ENCODE measurements around the gene NHEJ1.

Gene NHEJ1

GRCh38 chr2:219181531-219181930 is 20.9 kb upstream of the NHEJ1 start:
- no peak for DNase-seq

GRCh38 chr2:219180961-219181360 is 20.3 kb upstream of the NHEJ1 start:
- no peak for DNase-seq

DNA sequence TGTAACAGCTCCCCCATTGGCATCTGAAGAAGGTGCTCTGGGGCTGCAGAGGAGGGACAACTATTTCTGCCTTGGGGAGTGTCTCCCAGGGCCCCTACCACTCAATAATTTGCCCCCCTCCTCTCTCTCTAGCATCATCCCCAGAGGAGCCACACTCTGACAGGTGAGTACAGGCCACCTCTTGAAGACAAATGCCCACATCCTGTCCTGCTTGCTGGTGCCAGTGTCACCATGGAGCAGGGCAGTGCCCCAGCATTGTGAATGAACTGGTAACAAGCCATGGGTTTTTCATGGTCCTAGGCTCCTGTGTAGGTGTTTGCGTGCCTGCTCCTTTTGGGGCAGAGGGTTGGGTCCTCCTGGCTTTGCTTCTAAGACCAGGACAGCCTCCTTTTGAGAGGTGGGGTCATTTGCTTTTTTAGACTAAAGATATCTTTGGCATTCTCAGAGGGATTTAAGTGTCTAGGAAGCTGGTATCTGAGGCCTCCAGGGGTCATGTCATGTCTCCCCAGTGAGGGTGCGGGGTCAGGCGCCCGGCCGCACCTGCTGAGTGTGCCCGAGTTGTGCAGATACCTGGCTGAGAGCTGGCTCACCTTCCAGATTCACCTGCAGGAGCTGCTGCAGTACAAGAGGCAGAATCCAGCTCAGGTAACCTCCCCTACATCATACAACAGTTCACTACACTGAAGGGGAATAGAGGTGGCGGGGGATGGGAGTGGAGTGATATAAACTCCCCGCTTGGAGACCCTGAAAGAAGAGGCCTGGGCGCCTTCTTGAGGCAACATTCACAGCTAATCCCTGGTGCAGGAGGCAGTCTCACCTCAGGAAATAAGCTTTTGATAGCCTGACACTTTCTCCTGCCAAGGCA is 19.2 kb upstream of the NHEJ1 start:
- DNase-seq: no peak

- peak in 5 of 6 experiments; percentile 29 to 67 (median 48) for DNase-seq
Measured at GRCh38 chr2:219178377-219179175, 18.0 kb upstream of the NHEJ1 start.

DNA sequence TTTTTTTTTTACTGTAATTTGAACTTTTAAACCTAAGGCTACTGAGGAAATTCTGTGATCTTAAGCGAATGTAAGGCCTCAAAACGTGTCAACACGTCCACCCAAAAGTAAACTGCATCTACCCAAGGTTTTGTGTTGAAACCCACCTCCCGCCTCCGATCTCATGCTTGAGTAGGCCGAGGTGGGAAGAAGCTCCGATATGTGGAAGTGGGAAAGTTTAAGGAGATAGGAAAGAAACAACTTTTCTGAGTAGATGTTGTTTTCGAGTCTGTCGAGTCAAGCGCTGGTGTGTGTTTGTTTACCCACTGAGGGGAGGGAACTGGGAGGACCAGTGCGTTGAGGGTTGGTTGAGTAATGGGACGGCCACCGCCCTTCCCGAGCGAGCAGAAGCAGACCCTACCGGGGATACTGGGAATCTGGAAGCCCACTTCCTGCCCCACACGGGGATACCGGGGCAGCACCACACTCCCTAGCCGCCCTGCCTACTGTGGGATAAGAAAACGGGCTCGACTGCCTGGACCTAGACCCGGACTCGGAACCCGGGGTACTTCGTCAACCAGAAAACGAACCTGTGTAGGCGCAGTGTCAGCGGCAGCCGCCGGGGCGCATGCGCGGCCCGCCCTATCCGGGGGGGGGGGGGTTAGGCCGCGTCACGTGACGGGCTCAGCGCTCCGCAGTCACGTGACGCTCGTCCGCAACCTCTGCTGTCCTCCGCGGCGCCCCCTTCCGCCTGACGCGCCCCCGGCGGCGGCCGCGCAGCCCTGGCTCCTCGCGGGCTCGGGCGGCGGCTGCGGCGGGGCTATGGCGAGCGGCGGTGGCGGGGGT is 17.1 kb upstream of the NHEJ1 start, which contains the start of gene RETREG2:
Gene RETREG2, plus strand, starts transcription at position 724 of the 825 bp plus-strand sequence. Its CDS starts 78 bp downstream, at position 802.
- DNase-seq: peak; percentile 74 to 92 (median 85)

- peak; percentile 72 to 89 (median 80) for DNase-seq
Measured at GRCh38 chr2:219176818-219177551, 16.4 kb upstream of the NHEJ1 start, which contains the start of gene CNPPD1. Gene CNPPD1 (minus strand): TSS chr2:219176925. CDS start chr2:219176828, 97 bp downstream.

- DNase-seq: peak in 3 of 6 experiments; percentile 28 to 61 (median 33)
Measured at GRCh38 chr2:219175928-219176817, 15.6 kb upstream of the NHEJ1 start.

GRCh38 chr2:219175486-219175885 is 14.9 kb upstream of the NHEJ1 start:
- no peak for DNase-seq

GRCh38 chr2:219174801-219175200 is 14.2 kb upstream of the NHEJ1 start:
- no peak for DNase-seq

DNA sequence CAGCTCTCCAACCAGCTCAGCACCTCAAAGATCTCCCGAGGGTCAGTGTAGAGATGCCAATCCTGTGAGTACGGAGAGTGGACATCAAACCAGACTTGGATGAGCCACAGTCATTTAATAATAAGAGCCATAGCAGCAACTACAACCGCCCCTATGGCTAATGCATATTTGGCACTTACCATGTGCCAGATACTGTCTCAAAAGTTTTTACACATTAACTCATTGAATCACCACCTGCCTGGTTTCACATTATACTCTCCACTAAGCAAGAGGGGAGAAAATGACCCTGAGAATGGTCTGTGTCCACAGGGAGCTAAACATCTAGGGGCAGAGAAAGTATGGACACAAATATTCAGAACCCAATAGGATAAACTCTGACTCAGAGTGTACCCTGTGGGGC is 13.5 kb upstream of the NHEJ1 start:
- no peak for DNase-seq

DNA sequence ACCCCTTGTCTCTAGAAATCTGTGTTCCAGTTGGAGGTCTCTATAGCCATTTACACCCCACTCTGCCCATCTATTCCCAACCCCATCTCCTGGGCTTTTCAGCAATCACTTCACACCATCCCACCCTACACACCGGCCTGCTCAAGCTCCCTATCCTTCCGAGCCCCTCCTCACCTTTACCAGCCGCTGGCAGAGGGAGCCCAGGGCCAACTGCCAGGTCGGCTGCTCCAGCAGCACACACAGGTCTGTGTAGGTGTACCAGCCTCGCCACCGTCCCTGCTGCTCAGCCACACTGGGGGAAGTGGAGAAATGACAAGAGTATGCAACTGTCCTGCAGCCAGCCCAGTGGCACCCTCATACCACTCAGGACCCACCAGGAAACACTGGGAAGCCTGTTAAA is 12.6 kb upstream of the NHEJ1 start:
- no peak for DNase-seq

- no peak for DNase-seq
Measured at GRCh38 chr2:219172231-219173154, 11.9 kb upstream of the NHEJ1 start.

GRCh38 chr2:219171231-219171651 is 10.6 kb upstream of the NHEJ1 start:
- DNase-seq: peak in 2 of 6 experiments; percentile 43 to 59

DNA sequence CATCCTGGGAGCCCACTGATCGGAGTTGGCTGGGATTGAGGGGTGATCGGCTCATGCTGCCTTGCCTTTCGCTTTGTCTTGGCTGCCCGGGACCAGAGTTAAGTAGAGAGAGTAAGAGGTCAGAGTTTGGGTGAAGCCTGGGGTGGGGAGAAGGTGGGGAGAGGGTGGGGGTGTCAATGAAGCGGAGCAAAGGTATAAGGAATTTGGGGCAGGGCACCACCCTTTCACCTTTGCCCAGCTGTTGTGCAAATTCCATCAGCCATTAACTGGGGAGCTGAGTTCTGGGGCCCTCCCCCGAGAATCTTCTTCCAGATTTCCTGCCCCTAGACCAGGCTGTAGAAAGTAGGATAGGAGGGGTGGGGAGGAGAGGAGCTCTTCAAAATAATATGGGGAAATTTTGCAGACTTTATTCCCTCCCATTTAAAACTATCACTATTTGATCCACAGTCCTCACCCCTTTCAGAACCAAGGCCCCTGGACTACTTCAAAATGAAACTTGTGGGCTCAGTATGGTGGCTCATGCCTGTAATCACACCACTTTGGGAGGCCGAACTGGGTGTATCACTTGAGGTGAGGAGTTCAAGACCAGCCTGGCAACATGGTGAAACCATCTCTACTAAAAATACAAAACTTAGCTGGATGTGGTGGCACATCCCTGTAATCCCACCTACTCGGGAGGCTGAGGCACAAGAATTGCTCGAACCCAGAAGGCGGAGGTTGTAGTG is 9.5 kb upstream of the NHEJ1 start, which contains the start of gene SLC23A3:
Gene SLC23A3, minus strand, starts transcription at position 100 of the 725 bp plus-strand sequence. Its CDS starts 45 bp downstream, at position 55.
- no peak for DNase-seq

- no peak for DNase-seq
Measured at GRCh38 chr2:219168932-219169331, 8.3 kb upstream of the NHEJ1 start.

- no peak for DNase-seq
Measured at GRCh38 chr2:219168526-219168925, 7.9 kb upstream of the NHEJ1 start.

DNA sequence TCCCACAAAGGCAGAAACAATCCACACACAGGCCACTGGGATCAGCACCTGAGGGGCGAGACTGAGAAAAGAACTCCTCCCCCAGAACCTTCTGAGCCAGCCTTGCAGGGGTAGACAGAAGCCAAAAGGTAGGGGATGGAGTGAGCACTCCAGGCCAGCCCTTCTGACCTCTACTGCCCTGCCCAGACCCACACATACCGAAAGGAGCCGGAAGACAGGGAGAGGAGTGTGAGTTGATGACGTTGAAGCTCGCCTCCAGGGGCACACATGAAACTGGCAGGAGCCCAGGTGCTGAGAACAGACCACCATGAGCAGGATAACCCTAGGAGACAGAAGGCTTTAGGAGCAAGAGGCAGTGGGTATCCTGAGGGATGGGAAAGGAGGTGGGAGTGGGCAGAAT is 7.4 kb upstream of the NHEJ1 start:
- DNase-seq: no peak

DNA sequence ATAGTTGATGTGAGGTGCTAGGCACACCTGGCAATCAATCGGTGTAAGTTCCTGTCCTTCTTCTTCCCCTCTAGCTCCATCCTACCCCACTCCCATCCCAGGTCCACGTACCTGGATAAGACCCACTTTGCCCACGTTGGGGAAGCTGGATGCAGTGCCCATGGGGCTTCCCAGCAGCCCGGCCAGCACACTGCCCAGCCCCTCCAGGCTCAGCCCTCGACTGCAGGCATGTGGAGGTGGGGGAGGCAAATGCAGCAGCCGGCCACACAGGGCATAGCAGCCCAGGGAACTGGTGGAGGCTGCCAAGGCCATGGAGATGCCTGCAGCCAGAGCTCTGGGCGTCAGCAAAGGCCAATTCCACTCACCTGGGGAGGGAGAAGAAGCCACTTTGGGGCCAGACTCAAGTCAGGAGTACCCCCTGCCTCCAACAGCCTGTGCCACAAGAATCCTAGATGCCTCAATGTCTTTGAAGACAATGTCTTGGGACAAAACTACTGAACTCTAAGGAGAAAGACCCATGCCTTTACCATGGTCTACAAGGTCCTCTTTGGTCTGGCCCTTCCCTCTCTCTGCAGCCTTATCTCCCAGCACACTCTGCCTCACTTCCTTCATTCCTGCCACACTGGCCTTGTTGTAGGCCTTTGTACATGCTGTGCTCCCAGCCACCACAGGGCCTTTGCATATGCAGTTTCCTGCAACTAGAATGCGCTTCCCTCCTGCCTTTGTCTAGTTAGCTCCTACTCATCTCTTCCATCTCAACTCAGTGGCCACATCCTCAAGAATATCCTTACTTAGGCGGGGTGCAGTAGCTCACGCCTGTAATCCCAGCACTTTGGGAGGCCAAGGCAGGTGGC is 4.7 kb upstream of the NHEJ1 start:
- DNase-seq: no peak

Data from stimulated activated naive CD4-positive, alpha-beta T cell (primary cell).